Upper lobe of left lung (tissue), 6 donors: ENCODE results near the gene RAB6B. TPM values are rescaled to one million over a fixed set of nuclear protein-coding genes. Genes with fewer than 3 reads are reported as not detected.

ENCODE experiments used
- ATAC-seq, 2 donors: fragments of 200-7000 bp; cut with Tn5 transposase; one replicate each; pipeline ENCODE4 v1.9.1; 2022; ENCODE audit warnings: mild to moderate bottlenecking in 2 of 2, moderate library complexity in 2 of 2; ENCODE audit not compliant: low FRiP score in 2 of 2
- DNase-seq, 2 donors: peaks; one replicate each; pipeline ENCODE4 v3.0.0-alpha.2; 2019 to 2020
- H3K27ac ChIP-seq, 4 donors: fragments of 200-600 bp; sonication (generic); one replicate each; pipeline ENCODE4 v1.5.1; 2016 to 2019
- H3K27me3 ChIP-seq, 4 donors: fragments of 200-600 bp; sonication (generic); one replicate each; pipeline ENCODE4 v1.5.1; 2017 to 2019
- H3K36me3 ChIP-seq, 4 donors: fragments of 200-600 bp; sonication (generic); one replicate each; pipeline ENCODE4 v1.5.1; 2016 to 2019
- H3K4me1 ChIP-seq, 4 donors: fragments of 200-600 bp; sonication (generic); one replicate each; pipeline ENCODE4 v1.5.1; 2018 to 2019
- H3K4me3 ChIP-seq, 4 donors: fragments of 200-600 bp; sonication (generic); one replicate each; pipeline ENCODE4 v1.5.1; 2017 to 2019; ENCODE audit warnings: mild to moderate bottlenecking in 2 of 4, moderate library complexity in 1 of 4
- H3K9me3 ChIP-seq, 4 donors: fragments of 200-600 bp; sonication (generic); one replicate each; pipeline ENCODE4 v1.5.1; 2018 to 2019
- EP300 ChIP-seq, 4 donors: sonication (generic); formaldehyde crosslinking; IDR thresholded peaks; one replicate each; pipeline ENCODE4 v1.5.1; 2017; ENCODE audit warnings: antibody characterized with exemption in 4 of 4, control low read depth in 2 of 4
- POLR2A ChIP-seq, 4 donors: fragments of 450-650 bp; IDR thresholded peaks; one replicate each; pipeline ENCODE4 v1.5.1; 2016 to 2017; ENCODE audit warnings: antibody characterized with exemption in 4 of 4, mild to moderate bottlenecking in 2 of 4
- POLR2AphosphoS5 ChIP-seq, 2 donors: sonication (generic); formaldehyde crosslinking; IDR thresholded peaks; one replicate each; pipeline ENCODE4 v1.5.1; 2017; ENCODE audit warnings: antibody characterized with exemption in 2 of 2
- WGBS, 2 donors: methylation state at CpG; one replicate each; pipeline ENCODE4 v1.1.5; 2017 to 2018; 5-methylcytosine and 5-hydroxymethylcytosine counted together
- total RNA-seq, 6 donors: library from RNA; depleted of rRNA in 4 of 6; stranded (reverse); fragments of >200 nt in 4 of 6; gene quantifications; one replicate each; pipeline versions ENCODE4 v1.1.0 to v1.2.1, GENCODE V29; 2016 to 2021
- TF ChIP-seq, protein P1 (sequence below), 6 experiments: fragments of 450-650 bp in 4 of 6; fragments of 200-600 bp in 2 of 6; sonication (generic) in 2 of 6; IDR thresholded peaks; one replicate each; pipeline ENCODE4 v1.5.1; 2016 to 2019; ENCODE audit warnings: antibody characterized with exemption in 6 of 6
- donor health status: DM: no; HTN: no; CAD: no; lungs with moderate emphysema.
- donor health status: DM: no; HTN: yes; CAD: no; lungs with severe emphysema.

Gene RAB6B
- total RNA-seq, 6 donors from 2014 or later: 1.00 to 6.3 (median 2.8) TPM

DNA sequence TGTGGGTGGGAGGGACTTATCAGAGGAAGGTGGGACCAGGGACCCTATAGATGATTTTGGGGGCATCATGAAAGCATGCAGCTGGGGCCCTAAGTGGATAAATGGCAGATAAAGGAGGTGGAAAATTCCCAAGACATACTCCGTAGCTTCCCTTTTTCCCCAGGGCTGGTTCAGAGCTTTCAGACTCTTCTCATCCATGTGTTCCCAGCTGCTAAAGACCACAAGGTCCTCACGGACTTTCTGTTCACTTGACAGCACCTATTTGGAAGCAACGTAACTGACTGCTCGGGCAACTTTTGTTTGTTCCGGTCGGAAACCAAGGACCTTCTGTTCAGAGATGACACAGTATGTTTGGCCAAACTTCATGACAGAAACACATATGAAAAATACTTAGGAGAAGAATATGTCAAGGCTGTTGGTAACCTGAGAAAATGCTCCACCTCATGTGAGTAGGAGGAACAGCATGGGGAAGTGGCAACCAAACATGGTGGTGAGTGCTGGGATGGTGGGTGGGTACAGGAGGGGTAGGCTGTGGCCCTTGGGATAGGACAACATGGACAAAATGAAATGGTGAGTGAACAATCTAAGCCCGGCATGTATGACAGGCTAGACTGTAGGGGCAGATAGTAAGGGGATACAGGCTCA is 118.8 kb downstream of the RAB6B start:
- no peak for TF ChIP-seq EP300 (IDR thresholded peaks at IDR 0.05)
- TF ChIP-seq, protein P1, sequence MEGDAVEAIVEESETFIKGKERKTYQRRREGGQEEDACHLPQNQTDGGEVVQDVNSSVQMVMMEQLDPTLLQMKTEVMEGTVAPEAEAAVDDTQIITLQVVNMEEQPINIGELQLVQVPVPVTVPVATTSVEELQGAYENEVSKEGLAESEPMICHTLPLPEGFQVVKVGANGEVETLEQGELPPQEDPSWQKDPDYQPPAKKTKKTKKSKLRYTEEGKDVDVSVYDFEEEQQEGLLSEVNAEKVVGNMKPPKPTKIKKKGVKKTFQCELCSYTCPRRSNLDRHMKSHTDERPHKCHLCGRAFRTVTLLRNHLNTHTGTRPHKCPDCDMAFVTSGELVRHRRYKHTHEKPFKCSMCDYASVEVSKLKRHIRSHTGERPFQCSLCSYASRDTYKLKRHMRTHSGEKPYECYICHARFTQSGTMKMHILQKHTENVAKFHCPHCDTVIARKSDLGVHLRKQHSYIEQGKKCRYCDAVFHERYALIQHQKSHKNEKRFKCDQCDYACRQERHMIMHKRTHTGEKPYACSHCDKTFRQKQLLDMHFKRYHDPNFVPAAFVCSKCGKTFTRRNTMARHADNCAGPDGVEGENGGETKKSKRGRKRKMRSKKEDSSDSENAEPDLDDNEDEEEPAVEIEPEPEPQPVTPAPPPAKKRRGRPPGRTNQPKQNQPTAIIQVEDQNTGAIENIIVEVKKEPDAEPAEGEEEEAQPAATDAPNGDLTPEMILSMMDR (IDR thresholded peaks at IDR 0.05): no peak
- no peak for TF ChIP-seq POLR2AphosphoS5 (IDR thresholded peaks at IDR 0.05)
- no peak for TF ChIP-seq POLR2A (IDR thresholded peaks at IDR 0.05)
- WGBS, 2 donors: 89 to 97% methylated on average over 7 of the region's 7 CpGs

DNA sequence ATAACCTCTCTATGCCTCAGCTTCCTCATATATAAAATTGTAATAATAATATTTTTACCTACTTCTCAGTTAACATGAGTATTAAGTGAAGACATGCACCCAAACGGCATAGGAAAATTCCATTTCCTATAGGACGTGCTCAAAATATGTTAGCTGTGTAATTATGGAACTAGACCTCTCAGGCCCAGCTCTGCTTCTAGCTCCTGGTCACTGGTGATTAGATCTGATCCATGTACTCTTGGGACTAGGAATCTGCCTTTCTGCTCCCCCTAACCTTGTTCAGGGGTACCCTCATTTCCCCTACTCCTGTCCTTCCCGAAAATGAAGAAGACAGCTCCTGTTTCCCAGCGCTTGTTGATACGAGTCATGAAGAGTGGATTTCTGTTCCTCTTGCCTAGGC is 119.8 kb downstream of the RAB6B start:
- H3K27ac ChIP-seq: no peak overlapping the region
- H3K4me1 ChIP-seq: no peaks in the 10 kb centered on the region
- WGBS, 2 donors: 90 to 91% methylated on average over 5 of the region's 5 CpGs
- DNase-seq (no peak), ATAC-seq (no peak)
- no peaks in the 10 kb centered on the region for H3K36me3 ChIP-seq
- H3K4me3 ChIP-seq: no peak overlapping the region
- TF ChIP-seq POLR2A (IDR thresholded peaks at IDR 0.05): no peak
- TF ChIP-seq, protein P1 (IDR thresholded peaks at IDR 0.05): no peak
- no peaks in the 10 kb centered on the region for H3K9me3 ChIP-seq
- no peaks in the 10 kb centered on the region for H3K27me3 ChIP-seq

More for the DNA sequence above, 118.8 kb downstream of the RAB6B start:
- DNase-seq: no peak
- no peaks in the 10 kb centered on the region for H3K27me3 ChIP-seq
- no peak overlapping the region for H3K4me3 ChIP-seq
- H3K36me3 ChIP-seq: no peaks in the 10 kb centered on the region
- no peaks in the 10 kb centered on the region for H3K9me3 ChIP-seq
- H3K4me1 ChIP-seq: no peaks in the 10 kb centered on the region
- ATAC-seq: no peak
- no peak overlapping the region for H3K27ac ChIP-seq

DNA sequence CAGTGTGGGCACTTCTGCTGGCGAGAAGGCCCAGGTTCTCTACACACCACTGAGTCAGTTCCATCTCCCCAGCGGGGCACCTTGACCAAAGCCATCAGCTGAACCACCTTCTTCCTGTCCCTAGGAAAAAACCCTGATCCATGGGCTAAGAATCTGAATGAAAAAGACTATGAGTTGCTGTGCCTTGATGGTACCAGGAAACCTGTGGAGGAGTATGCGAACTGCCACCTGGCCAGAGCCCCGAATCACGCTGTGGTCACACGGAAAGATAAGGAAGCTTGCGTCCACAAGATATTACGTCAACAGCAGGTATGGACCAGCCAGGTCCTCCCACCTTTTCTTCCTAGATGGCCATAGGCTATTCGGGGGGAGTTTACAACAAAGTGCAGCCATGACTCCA is 120.4 kb downstream of the RAB6B start:
- no peak for TF ChIP-seq POLR2A (IDR thresholded peaks at IDR 0.05)
- TF ChIP-seq, protein P1 (IDR thresholded peaks at IDR 0.05): no peak
- TF ChIP-seq EP300 (IDR thresholded peaks at IDR 0.05): no peak
- TF ChIP-seq POLR2AphosphoS5 (IDR thresholded peaks at IDR 0.05): no peak
- no peak for DNase-seq
- Histone ChIP-seq H3K4me3 (no peak overlapping the region), H3K9me3 (no peaks in the 10 kb centered on the region), H3K27ac (no peak overlapping the region), H3K4me1 (no peaks in the 10 kb centered on the region), H3K27me3 (no peaks in the 10 kb centered on the region), H3K36me3 (no peaks in the 10 kb centered on the region)
- ATAC-seq: no peak
- WGBS, 2 donors: 90 to 96% methylated on average over 9 of the region's 9 CpGs

Other genes with a start within 250 kb of the RAB6B start
- gene TOPBP1, start 233.9 kb downstream of the RAB6B start, total RNA-seq: 10 to 100 TPM; 16.4 to 46.8 (median 22.4) TPM
- gene TF, start 149.5 kb downstream of the RAB6B start, total RNA-seq: 10 to 100 TPM in 2 of 6 donors, 1 to 10 TPM in 3, under 1 TPM in 1; 0.61 to 15.5 (median 3.7) TPM
- 10 to 100 TPM in 5 of 6 donors, 1 to 10 TPM in 1; 7.3 to 73.8 (median 34.2) TPM for gene SRPRB, start 90.1 kb downstream of the RAB6B start, total RNA-seq
- gene SLCO2A1, start 134.0 kb upstream of the RAB6B start, total RNA-seq: 100 to 1,000 TPM in 5 of 6 donors, 10 to 100 TPM in 1; 56.2 to 308 (median 133) TPM